CD4-positive, alpha-beta T cell (primary cell): ENCODE results near the gene GUCD1. TPM values are rescaled to one million over a fixed set of nuclear protein-coding genes. Genes with fewer than 3 reads are reported as not detected.

Experiments used
- ATAC-seq: fragments of 200-7000 bp; cut with Tn5 transposase; one replicate; pipeline ENCODE4 v1.10.0; 2022; ENCODE audit warnings: mild to moderate bottlenecking; ENCODE audit not compliant: poor library complexity
- CTCF ChIA-PET: fragments of 350-600 bp; sonication (Branson Sonifier 250); formaldehyde crosslinking; loops from one replicate; lab custom pipeline; 2021; ENCODE audit warnings: antibody characterized with exemption, inconsistent platforms; lab: Charles Lee
- POLR2A ChIA-PET: fragments of 350-600 bp; sonication (Branson Sonifier 250); formaldehyde crosslinking; loops from one replicate; lab custom pipeline; 2021; ENCODE audit warnings: antibody characterized with exemption, inconsistent platforms; lab: Charles Lee
- DNase-seq, 14 experiments: peaks; one replicate each; pipeline ENCODE4 v3.0.0-alpha.2; 2013 to 2020; ENCODE audit warnings: mixed read lengths in 2 of 14
- H3K27ac ChIP-seq, 2 donors: one replicate each; pipeline versions ENCODE4 v1.5.1 to v1.7.0; 2013; ENCODE audit warnings: low read length in 2 of 2, low read depth in 1 of 2, mild to moderate bottlenecking in 1 of 2
- H3K27me3 ChIP-seq, 2 experiments: 1 replicate in 1 of 2; 2 replicates in 1 of 2; pipeline versions ENCODE4 v1.6.1 to v1.7.0; 2013; ENCODE audit warnings: low read length in 2 of 2, control low read depth in 1 of 2, mild to moderate bottlenecking in 1 of 2, moderate library complexity in 1 of 2; ENCODE audit not compliant: insufficient read depth in 2 of 2, control insufficient read depth in 1 of 2
- H3K36me3 ChIP-seq: one replicate; pipeline ENCODE4 v1.6.1; 2013; ENCODE audit warnings: low read length, control low read depth; ENCODE audit not compliant: insufficient read depth
- H3K4me1 ChIP-seq: one replicate; pipeline ENCODE4 v1.6.1; 2013; ENCODE audit warnings: low read length, control low read depth; ENCODE audit not compliant: insufficient read depth
- H3K4me3 ChIP-seq: one replicate; pipeline ENCODE4 v1.5.1; 2013; ENCODE audit warnings: mild to moderate bottlenecking, low read length, moderate library complexity
- H3K9me3 ChIP-seq, 2 experiments: 1 replicate in 1 of 2; 2 replicates in 1 of 2; pipeline versions ENCODE4 v1.6.1 to v1.7.0; 2013; ENCODE audit warnings: low read length in 2 of 2, mild to moderate bottlenecking in 2 of 2, control low read depth in 1 of 2, moderate library complexity in 1 of 2; ENCODE audit not compliant: control insufficient read depth in 1 of 2, insufficient read depth in 1 of 2
- H3K27ac Mint-ChIP-seq: one replicate; pipeline ENCODE4 v1.8.0; 2020; ENCODE audit warnings: mixed read lengths
- H3K27me3 Mint-ChIP-seq: one replicate; pipeline ENCODE4 v1.8.0; 2021; ENCODE audit warnings: mixed read lengths
- H3K36me3 Mint-ChIP-seq: one replicate; pipeline ENCODE4 v1.8.0; 2021; ENCODE audit warnings: low read depth, mixed read lengths
- H3K4me1 Mint-ChIP-seq: one replicate; pipeline ENCODE4 v1.8.0; 2021; ENCODE audit warnings: low read depth, mixed read lengths
- H3K4me3 Mint-ChIP-seq: one replicate; pipeline ENCODE4 v1.8.0; 2020; ENCODE audit warnings: mild to moderate bottlenecking, mixed read lengths
- H3K9me3 Mint-ChIP-seq: one replicate; pipeline ENCODE4 v1.8.0; 2020; ENCODE audit warnings: mixed read lengths
- CTCF ChIP-seq: fragments of 200-600 bp; IDR thresholded peaks from one replicate; pipeline ENCODE4 v1.8.0; 2022; ENCODE audit warnings: antibody characterized with exemption, mild to moderate bottlenecking
- intact Hi-C, 2 experiments: fragments of 100-400 bp; cut with DNase I in 1 of 2; cut with micrococcal nuclease in 1 of 2; formaldehyde crosslinking; loops; one replicate each; pipeline versions ENCODE4 v1.15.1 to v1.9.0; 2023 to 2025; cut with DNase I, micrococcal nuclease
- total RNA-seq, 174 experiments: library from RNA in 2 of 174; stranded (reverse) in 2 of 174; gene quantifications; one replicate each; pipeline ENCODE4 v1.2.3 and lab custom pipeline; 2021 to 2026

The GUCD1 gene
- total RNA-seq, 2 experiments from 2014 or later, result 60.9 to 68.3 TPM

GRCh38 chr22:24583221-24584165 lies 28.6 kb upstream of the GUCD1 start:
- Mint-ChIP-seq H3K4me3 (no peak overlapping the region), H3K27ac (no peak overlapping the region), H3K27me3 (no peaks in the 10 kb centered on the region), H3K4me1 (no peaks in the 10 kb centered on the region), H3K9me3 (no peaks in the 10 kb centered on the region), H3K36me3 (no peaks in the 10 kb centered on the region)
- no peaks in the 10 kb centered on the region for H3K4me1 ChIP-seq
- H3K27me3 ChIP-seq, result no peaks in the 10 kb centered on the region
- intact Hi-C loops, result no loop called here
- no peak overlapping the region for H3K4me3 ChIP-seq
- no peaks in the 10 kb centered on the region for H3K36me3 ChIP-seq
- no peak overlapping the region for H3K27ac ChIP-seq
- CTCF ChIA-PET, result no interaction called here
- ATAC-seq (no peak), DNase-seq (no peak)
- no peaks in the 10 kb centered on the region for H3K9me3 ChIP-seq
- POLR2A ChIA-PET, result no interaction called here
- no peak for TF ChIP-seq CTCF

- Mint-ChIP-seq H3K4me3 (no peak overlapping the region), H3K4me1 (no peaks in the 10 kb centered on the region), H3K27me3 (no peaks in the 10 kb centered on the region), H3K27ac (no peak overlapping the region), H3K36me3 (peaks cover 3% of the 10 kb centered on the region), H3K9me3 (no peaks in the 10 kb centered on the region)
- no peak overlapping the region for H3K4me3 ChIP-seq
- H3K9me3 ChIP-seq, result no peaks in the 10 kb centered on the region
- no peak for TF ChIP-seq CTCF
- no peaks in the 10 kb centered on the region for H3K36me3 ChIP-seq
- ATAC-seq, result no peak
- DNase-seq, result no peak
- no peaks in the 10 kb centered on the region for H3K4me1 ChIP-seq
- ChIA-PET CTCF (no interaction called here), POLR2A (no interaction called here)
- H3K27ac ChIP-seq, result no peak overlapping the region
- intact Hi-C loops, result no loop called here
- no peaks in the 10 kb centered on the region for H3K27me3 ChIP-seq
Measured at GRCh38 chr22:24582056-24582814, 27.3 kb upstream of the GUCD1 start.

GRCh38 chr22:24580276-24580675 lies 25.3 kb upstream of the GUCD1 start:
- Histone ChIP-seq H3K27ac (no peak overlapping the region), H3K9me3 (no peaks in the 10 kb centered on the region), H3K27me3 (no peaks in the 10 kb centered on the region), H3K4me3 (no peak overlapping the region), H3K36me3 (peaks cover 5% of the 10 kb centered on the region), H3K4me1 (no peaks in the 10 kb centered on the region)
- no peaks in the 10 kb centered on the region for H3K27me3 Mint-ChIP-seq
- H3K36me3 Mint-ChIP-seq, result peaks cover 11% of the 10 kb centered on the region
- intact Hi-C loops, result no loop called here
- ATAC-seq (no peak), DNase-seq (no peak)
- no peaks in the 10 kb centered on the region for H3K4me1 Mint-ChIP-seq
- ChIA-PET POLR2A (no interaction called here), CTCF (no interaction called here)
- TF ChIP-seq CTCF, result no peak
- no peak overlapping the region for H3K4me3 Mint-ChIP-seq
- H3K27ac Mint-ChIP-seq, result peak overlapping the region; percentile 40
- no peaks in the 10 kb centered on the region for H3K9me3 Mint-ChIP-seq
